MG63 (cell line): Measurements from ENCODE around the gene AGMAT. TPM values are rescaled to one million over a fixed set of nuclear protein-coding genes. Genes with fewer than 3 reads are reported as not detected.

ENCODE experiments used
- total RNA-seq: library from RNA; depleted of rRNA; stranded (reverse); fragments of >200 nt; shearing (Covaris generic); gene quantifications from 2 replicates; pipeline ENCODE4 v1.2.3, GENCODE V29; 2014; ENCODE audit warnings: low replicate concordance; rRNA removed

The AGMAT gene
- total RNA-seq, 1 experiment from 2014 or later, result 1.1 TPM

Other genes with a start within 250 kb of the AGMAT start
- 69.5 and 92.0 TPM in 2 replicates for gene EFHD2, start 175.2 kb downstream of the AGMAT start, total RNA-seq
- gene CTRC, start 146.6 kb downstream of the AGMAT start, total RNA-seq, result not detected in 2 replicates
- gene CELA2A, start 128.3 kb downstream of the AGMAT start, total RNA-seq, result not detected in 2 replicates
- not detected in 2 replicates for gene CELA2B, start 108.9 kb downstream of the AGMAT start, total RNA-seq
- 5.3 and 8.8 TPM in 2 replicates for gene CASP9, start 60.8 kb downstream of the AGMAT start, total RNA-seq
- 3.5 and 3.6 TPM in 2 replicates for gene DNAJC16, start 58.2 kb downstream of the AGMAT start, total RNA-seq
- 1.8 and 7.6 TPM in 2 replicates for gene DDI2, start 32.4 kb upstream of the AGMAT start, total RNA-seq
- 22.8 and 32.6 TPM in 2 replicates for gene PLEKHM2, start 99.3 kb upstream of the AGMAT start, total RNA-seq
- not detected in 2 replicates for gene SLC25A34, start 151.2 kb upstream of the AGMAT start, total RNA-seq
- not detected in 2 replicates for gene TMEM82, start 157.4 kb upstream of the AGMAT start, total RNA-seq
- 17.5 and 23.1 TPM in 2 replicates for gene FBLIM1, start 173.7 kb upstream of the AGMAT start, total RNA-seq
- 4.7 and 6.2 TPM in 2 replicates for gene UQCRHL, start 222.6 kb upstream of the AGMAT start, total RNA-seq